HepG2 (cell line): ENCODE measurements around the gene SIGLEC6. TPM values are rescaled to one million over a fixed set of nuclear protein-coding genes. Genes with fewer than 3 reads are reported as not detected.

Experiments
- BATF2 ChIP-seq: sonication (generic); formaldehyde crosslinking; IDR thresholded peaks from 2 replicates; pipeline ENCODE4 v1.8.0; 2022; ENCODE audit warnings: mild to moderate bottlenecking, missing genetic modification reagents, moderate library complexity
- CHD2 ChIP-seq: IDR thresholded peaks from 2 replicates; pipeline ENCODE4 v1.6.1; 2011; ENCODE audit warnings: low read depth, low read length, improper control_type of control experiment
- GFI1 ChIP-seq: sonication (generic); formaldehyde crosslinking; IDR thresholded peaks from 2 replicates; pipeline ENCODE4 v1.5.0; 2020; ENCODE audit warnings: missing genetic modification reagents, mild to moderate bottlenecking, borderline replicate concordance
- HOXA3 ChIP-seq: sonication (generic); formaldehyde crosslinking; IDR thresholded peaks from 2 replicates; pipeline ENCODE4 v1.5.0; 2020; ENCODE audit warnings: missing genetic modification reagents
- MEIS2 ChIP-seq: sonication (generic); formaldehyde crosslinking; IDR thresholded peaks from 2 replicates; pipeline ENCODE4 v1.9.0; 2021; ENCODE audit warnings: mild to moderate bottlenecking, missing genetic modification reagents
- MIER3 ChIP-seq: IDR thresholded peaks from 2 replicates; pipeline ENCODE4 v1.6.1; 2016; ENCODE audit warnings: missing compliant biosample characterization, borderline replicate concordance
- MTERF4 ChIP-seq: sonication (generic); formaldehyde crosslinking; IDR thresholded peaks from 2 replicates; pipeline ENCODE4 v1.8.0; 2023; ENCODE audit warnings: mild to moderate bottlenecking, missing genetic modification reagents
- NR2F1 ChIP-seq, 2 experiments: fragments of 450-650 bp in 1 of 2; formaldehyde crosslinking in 1 of 2; IDR thresholded peaks; 2 replicates each; pipeline versions ENCODE4 v1.5.0 to v1.6.1; 2016 to 2020; ENCODE audit warnings: mild to moderate bottlenecking in 1 of 2, missing compliant biosample characterization in 1 of 2, missing genetic modification reagents in 1 of 2, moderate library complexity in 1 of 2
- PRDM10 ChIP-seq: sonication (generic); formaldehyde crosslinking; IDR thresholded peaks from 2 replicates; pipeline ENCODE4 v1.4.0; 2020; ENCODE audit warnings: low read depth, missing genetic modification reagents
- ZBTB38 ChIP-seq: sonication (generic); formaldehyde crosslinking; IDR thresholded peaks from 2 replicates; pipeline ENCODE4 v1.5.1; 2020; ENCODE audit warnings: mild to moderate bottlenecking, missing genetic modification reagents
- ZBTB8A ChIP-seq: sonication (generic); formaldehyde crosslinking; IDR thresholded peaks from 2 replicates; pipeline ENCODE4 v1.4.0; 2020; ENCODE audit warnings: mild to moderate bottlenecking, low read depth, missing genetic modification reagents, borderline replicate concordance
- ZHX1 ChIP-seq: sonication (generic); formaldehyde crosslinking; IDR thresholded peaks from 2 replicates; pipeline ENCODE4 v1.8.1; 2022; ENCODE audit warnings: low read depth, mild to moderate bottlenecking, missing genetic modification reagents
- ZNF138 ChIP-seq: sonication (generic); formaldehyde crosslinking; IDR thresholded peaks from 2 replicates; pipeline ENCODE4 v1.5.0; 2020; ENCODE audit warnings: mild to moderate bottlenecking, low read depth, missing genetic modification reagents
- ZNF569 ChIP-seq: sonication (generic); formaldehyde crosslinking; IDR thresholded peaks from 2 replicates; pipeline ENCODE4 v1.5.0; 2020; ENCODE audit warnings: mild to moderate bottlenecking, missing genetic modification reagents, moderate library complexity, borderline replicate concordance
- ZNF605 ChIP-seq: sonication (generic); formaldehyde crosslinking; IDR thresholded peaks from 2 replicates; pipeline ENCODE4 v1.8.0; 2022; ENCODE audit warnings: mild to moderate bottlenecking, missing genetic modification reagents
- ZNF704 ChIP-seq: sonication (generic); formaldehyde crosslinking; IDR thresholded peaks from 2 replicates; pipeline ENCODE4 v1.8.1; 2023; ENCODE audit warnings: mild to moderate bottlenecking, inconsistent platforms, moderate library complexity, missing genetic modification reagents, borderline replicate concordance
- ZNF740 ChIP-seq: sonication (generic); formaldehyde crosslinking; IDR thresholded peaks from 2 replicates; pipeline ENCODE4 v1.4.0; 2020; ENCODE audit warnings: missing genetic modification reagents
- ZNF850 ChIP-seq: sonication (generic); formaldehyde crosslinking; conservative IDR thresholded peaks from 2 replicates; pipeline ENCODE4 v1.9.0; 2021; ENCODE audit warnings: mild to moderate bottlenecking, missing genetic modification reagents
- polyA plus RNA-seq, 8 experiments: library from polyadenylated mRNA; depleted of rRNA in 3 of 8; stranded (reverse) in 7 of 8; unstranded in 1 of 8; fragments of >200 nt; fragmentation: Illumina TruSeq in 4 of 8; extraction: Trizol in 4 of 8; gene quantifications; 2 replicates each; pipeline versions ENCODE4 v1.2.1 to v1.2.3, GENCODE V29; 2011 to 2016; ENCODE audit warnings: low read depth in 4 of 8, missing spikeins in 1 of 8, mixed read lengths in 1 of 8; ENCODE audit not compliant: insufficient read depth in 1 of 8
- total RNA-seq, 5 experiments: library from RNA; depleted of rRNA; stranded (reverse); fragments of >200 nt; fragmentation: Illumina TruSeq; extraction: Trizol; gene quantifications; 2 replicates each; pipeline ENCODE4 v1.2.3, GENCODE V29; 2016; ENCODE audit warnings: low read depth in 1 of 5

The SIGLEC6 gene
- total and polyA plus RNA-seq, 2 of the 13 experiments (the other 11 are each of a cell fraction or from before 2014, with no cell fraction given), result not detected

GRCh38 chr19:51552996-51553725 is 21.7 kb upstream of the SIGLEC6 start (continued):
- TF ChIP-seq ZNF704, result no peak
- no peak for TF ChIP-seq ZNF850
- TF ChIP-seq ZNF605 (CRISPR knock-in tag), result no peak
- no peak for TF ChIP-seq CHD2
- peak; percentile 28; the same call in 1 of the 2 replicates for TF ChIP-seq PRDM10 (CRISPR knock-in tag)
- TF ChIP-seq ZHX1 (CRISPR knock-in tag), result no peak
- TF ChIP-seq ZNF569 (CRISPR knock-in tag), result no peak
- no peak for TF ChIP-seq ZNF138 (CRISPR knock-in tag)
- TF ChIP-seq NR2F1 (CRISPR knock-in tag; IDR thresholded peaks at IDR 0.05), result no peak
- TF ChIP-seq HOXA3, result peak; percentile 47; the same call in 1 of the 2 replicates
- TF ChIP-seq MIER3 (CRISPR knock-in tag), result peak; percentile 67; the same call in 1 of the 2 replicates
- TF ChIP-seq MTERF4 (CRISPR knock-in tag), result no peak
- no peak for TF ChIP-seq ZNF740 (CRISPR knock-in tag)
- TF ChIP-seq MEIS2 (CRISPR knock-in tag), result peak; percentile 75; the same call in 1 of the 2 replicates
- TF ChIP-seq ZBTB8A (CRISPR knock-in tag), result no peak
- TF ChIP-seq BATF2, result 0 out of 2 replicates have a peak, but pooled peaks have one; percentile 58
- no peak for TF ChIP-seq ZBTB38
- no peak for TF ChIP-seq GFI1 (CRISPR knock-in tag)
